22Rv1 (cell line): ENCODE measurements around the gene PDXK.

Experiments used
- CTCF ChIP-seq: fragments of 450-650 bp; IDR thresholded peaks from 2 replicates; pipeline ENCODE4 v1.5.1; 2017; ENCODE audit warnings: mild to moderate bottlenecking
- ZFX ChIP-seq: fragments of 450-650 bp; IDR thresholded peaks from 2 replicates; pipeline ENCODE4 v1.6.1; 2017; ENCODE audit warnings: antibody characterized with exemption, borderline replicate concordance

DNA sequence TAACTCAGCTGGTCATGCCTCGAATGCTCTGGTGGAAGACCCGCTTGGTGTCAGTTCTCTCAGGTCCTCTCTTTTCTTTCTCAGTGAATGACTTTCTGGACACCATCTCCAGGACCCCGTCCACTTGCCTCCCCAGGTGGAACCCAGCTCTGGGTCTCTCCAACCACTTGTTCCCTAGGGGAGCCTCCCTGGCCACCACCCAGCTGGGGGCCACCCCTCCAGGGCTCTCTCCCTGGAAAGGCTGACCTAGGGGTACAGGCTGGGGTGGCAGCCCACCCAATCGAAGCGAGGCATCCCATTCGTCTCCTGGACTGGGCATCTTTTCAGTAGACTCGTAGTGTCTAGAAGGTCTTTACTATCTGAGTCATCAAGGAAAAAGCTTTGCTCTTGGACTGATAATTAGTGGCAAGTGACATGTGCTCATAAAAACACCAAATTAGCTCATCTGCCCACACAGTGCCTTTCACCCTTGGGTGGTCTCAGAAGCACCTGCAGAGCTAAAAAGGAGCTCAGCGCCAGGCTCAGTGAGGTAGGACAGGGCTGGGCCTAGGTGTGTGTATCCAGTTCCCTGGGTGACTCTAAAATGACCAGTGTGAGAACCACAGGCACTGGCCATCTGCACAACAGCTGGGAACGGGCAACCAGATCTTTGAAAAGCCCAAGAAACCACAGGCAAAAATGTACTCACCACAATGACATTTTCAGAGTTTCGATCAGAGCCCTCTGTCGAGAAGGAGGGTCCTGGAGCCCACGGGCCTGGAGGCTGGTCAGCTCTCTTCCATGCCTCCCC lies 2.4 kb upstream of the PDXK start:
- TF ChIP-seq CTCF (no peak), ZFX (no peak)
